OCI-LY7 (cell line): ENCODE results near the gene SLC30A7.

ENCODE experiments used
- EZH2phosphoT487 ChIP-seq: fragments of 200-600 bp; sonication (generic); IDR thresholded peaks from 2 replicates; pipeline ENCODE4 v1.6.1; 2018; ENCODE audit warnings: low read depth, borderline replicate concordance, mild to moderate bottlenecking, mixed run types, antibody characterized with exemption, low read length, moderate library complexity, mixed read lengths
- TF ChIP-seq, protein P1 (sequence below): fragments of 200-600 bp; sonication (generic); conservative IDR thresholded peaks from 2 replicates; pipeline ENCODE4 v1.5.1; 2014; ENCODE audit warnings: mild to moderate bottlenecking, antibody characterized with exemption, low read length, moderate library complexity, mixed read lengths

DNA sequence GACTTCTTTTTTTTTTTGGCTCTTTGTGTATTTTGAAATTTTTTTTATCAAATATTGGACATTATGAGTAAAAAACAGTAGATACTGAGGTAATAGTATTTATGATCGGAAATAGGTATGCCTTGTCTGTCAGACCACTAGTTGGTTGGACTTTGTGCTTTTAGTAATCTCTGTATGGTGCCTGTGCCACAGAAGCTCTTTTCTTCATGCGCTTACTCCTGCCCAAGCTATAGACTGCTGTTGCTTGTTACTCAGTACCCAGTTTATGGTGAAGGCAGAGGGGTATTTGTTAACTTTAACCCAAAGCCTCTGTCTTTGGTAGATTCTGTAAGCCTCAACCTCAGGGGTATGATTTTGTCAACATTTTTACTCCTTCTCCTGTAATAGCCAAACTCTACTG is 8.6 kb downstream of the SLC30A7 start:
- TF ChIP-seq, protein P1, sequence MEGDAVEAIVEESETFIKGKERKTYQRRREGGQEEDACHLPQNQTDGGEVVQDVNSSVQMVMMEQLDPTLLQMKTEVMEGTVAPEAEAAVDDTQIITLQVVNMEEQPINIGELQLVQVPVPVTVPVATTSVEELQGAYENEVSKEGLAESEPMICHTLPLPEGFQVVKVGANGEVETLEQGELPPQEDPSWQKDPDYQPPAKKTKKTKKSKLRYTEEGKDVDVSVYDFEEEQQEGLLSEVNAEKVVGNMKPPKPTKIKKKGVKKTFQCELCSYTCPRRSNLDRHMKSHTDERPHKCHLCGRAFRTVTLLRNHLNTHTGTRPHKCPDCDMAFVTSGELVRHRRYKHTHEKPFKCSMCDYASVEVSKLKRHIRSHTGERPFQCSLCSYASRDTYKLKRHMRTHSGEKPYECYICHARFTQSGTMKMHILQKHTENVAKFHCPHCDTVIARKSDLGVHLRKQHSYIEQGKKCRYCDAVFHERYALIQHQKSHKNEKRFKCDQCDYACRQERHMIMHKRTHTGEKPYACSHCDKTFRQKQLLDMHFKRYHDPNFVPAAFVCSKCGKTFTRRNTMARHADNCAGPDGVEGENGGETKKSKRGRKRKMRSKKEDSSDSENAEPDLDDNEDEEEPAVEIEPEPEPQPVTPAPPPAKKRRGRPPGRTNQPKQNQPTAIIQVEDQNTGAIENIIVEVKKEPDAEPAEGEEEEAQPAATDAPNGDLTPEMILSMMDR = no peak
- TF ChIP-seq EZH2phosphoT487 = no peak
